HG02884 (cell line): ENCODE results near the gene CES1.
"Not testable (repeated sequence)": the region's sequence is repeated elsewhere in the genome, so short reads cannot be mapped to it uniquely, and the experiment has no call there.

ENCODE experiments used
- ATAC-seq: cut with Tn5 transposase; IDR thresholded peaks from one replicate; pipeline ENCODE4 v1.9.1; 2021; ENCODE audit warnings: mild to moderate bottlenecking, moderate library complexity; ENCODE audit not compliant: unreplicated experiment

CES1 gene

DNA sequence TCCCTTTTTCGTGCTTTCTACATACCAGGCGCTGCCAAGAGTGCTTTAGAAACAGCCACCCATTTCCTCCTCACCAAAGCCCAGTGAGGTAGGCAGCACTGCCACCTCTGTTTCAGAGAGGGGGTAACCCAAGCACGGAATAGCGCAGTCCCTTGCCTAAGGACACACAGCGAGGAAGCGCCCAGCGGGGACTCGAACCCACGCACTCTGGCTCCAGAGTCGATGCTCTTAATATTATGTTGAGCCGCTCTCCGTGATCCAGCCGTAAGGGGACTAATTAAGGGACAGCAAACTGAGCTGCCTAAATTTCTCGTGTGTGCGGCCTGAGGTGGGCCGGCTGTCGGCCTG is 497 bp downstream of the CES1 start:
- ATAC-seq = no peak

- no peak for ATAC-seq
Observed at GRCh38 chr16:55830658-55831294, 2.1 kb downstream of the CES1 start.

DNA sequence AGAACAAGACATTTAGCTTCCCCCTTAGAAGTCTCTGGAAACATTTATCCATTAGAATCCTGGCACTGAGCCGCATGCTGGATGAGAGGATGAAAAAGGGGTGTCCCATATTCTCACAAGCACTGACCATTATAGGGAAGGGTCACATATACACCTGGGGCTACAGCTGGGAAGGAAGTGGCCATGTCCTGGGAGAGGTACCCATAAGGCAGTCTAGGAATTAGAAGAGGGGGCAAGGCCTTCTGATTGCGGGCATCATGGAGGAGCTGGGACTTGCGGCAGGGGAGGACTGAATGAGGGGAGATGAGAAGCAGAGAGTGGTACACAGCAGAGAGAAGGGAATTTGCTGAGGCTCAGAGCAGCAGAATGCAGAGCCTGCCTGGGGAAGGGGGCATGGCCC is 3.7 kb downstream of the CES1 start:
- ATAC-seq = not testable (repeated sequence)

- ATAC-seq = no peak
Observed at GRCh38 chr16:55828680-55829079, 4.2 kb downstream of the CES1 start.

- ATAC-seq = no peak
Observed at GRCh38 chr16:55825115-55825728, 7.7 kb downstream of the CES1 start.

DNA sequence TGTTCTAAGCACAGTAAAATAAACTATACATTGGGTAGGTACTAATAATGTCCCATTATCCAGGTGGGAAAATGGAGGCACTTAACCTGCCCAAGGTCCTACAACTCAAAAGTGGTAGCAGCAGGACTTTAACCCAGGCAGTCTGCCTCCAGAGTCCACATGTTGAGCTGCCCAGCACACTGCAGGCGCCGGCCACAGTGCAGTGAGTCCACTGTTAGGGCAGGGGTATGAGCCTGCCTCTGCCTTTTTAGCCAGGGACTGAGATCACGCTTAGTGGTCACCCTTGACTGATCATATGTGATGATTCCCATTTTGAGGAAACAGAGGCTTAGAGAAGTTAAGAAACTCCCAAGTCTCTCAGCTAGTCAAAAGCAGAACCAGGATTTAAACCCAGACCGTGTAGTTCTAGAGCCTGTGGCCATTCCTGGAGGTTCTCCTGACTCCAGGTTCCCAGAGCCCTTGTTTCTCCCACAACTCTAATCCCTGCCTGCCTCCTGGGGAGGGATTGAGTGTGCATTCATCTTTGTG is 8.4 kb downstream of the CES1 start:
- no peak for ATAC-seq

- ATAC-seq = no peak
Observed at GRCh38 chr16:55822280-55822810, 10.6 kb downstream of the CES1 start.

- no peak for ATAC-seq
Observed at GRCh38 chr16:55821210-55821609, 11.7 kb downstream of the CES1 start.

DNA sequence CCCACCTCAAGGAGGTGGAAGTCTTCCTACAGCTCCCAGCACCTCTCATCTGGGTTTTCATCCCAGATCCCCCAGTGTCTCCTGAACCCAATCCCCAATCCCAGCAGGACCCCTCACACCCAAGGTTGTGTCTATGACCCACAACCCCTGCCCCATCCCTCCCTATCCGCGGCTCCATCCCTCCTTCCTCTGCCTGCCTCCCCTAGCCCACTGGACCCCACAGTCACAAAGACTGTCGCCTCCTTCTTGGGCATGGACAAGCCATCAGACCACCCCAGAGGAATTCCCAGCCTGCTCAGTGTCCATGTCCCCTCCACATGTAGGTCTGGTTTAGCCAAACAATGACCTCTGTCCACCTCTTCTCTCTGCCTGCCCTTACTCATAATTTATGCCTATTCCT is 12.3 kb downstream of the CES1 start:
- no peak for ATAC-seq

DNA sequence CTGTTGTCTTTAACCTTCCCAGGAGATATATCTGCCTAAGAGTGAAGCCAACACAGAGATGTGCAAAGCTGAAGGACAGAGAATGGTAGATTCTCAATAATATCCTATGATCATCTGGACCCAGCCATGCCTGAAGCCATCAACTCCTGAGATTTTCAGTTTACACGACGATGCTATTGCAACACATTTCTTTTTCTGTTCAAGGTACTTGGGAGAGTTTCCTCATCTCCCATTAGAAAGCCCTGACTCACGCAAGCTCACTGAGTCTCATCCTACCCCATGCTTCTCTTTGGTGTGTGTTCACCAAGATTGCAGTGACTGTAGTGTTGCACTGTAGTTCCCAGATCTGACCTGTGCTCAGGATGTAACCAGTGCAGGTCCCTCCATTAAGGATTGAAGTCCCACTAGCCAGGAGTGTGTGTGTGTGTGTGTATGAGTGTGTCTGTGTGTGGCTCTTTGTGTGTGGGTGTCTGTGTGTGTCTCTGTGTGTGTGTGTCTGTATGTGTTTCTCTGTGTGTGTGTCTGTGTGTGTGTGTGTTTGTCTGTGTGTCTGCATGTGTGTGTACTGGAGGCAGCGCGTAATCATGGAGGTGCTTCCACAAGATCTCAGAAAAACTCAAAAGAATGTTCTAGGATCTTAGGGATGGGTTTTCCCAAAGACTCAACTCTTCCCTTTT is 15.5 kb downstream of the CES1 start:
- no peak for ATAC-seq

DNA sequence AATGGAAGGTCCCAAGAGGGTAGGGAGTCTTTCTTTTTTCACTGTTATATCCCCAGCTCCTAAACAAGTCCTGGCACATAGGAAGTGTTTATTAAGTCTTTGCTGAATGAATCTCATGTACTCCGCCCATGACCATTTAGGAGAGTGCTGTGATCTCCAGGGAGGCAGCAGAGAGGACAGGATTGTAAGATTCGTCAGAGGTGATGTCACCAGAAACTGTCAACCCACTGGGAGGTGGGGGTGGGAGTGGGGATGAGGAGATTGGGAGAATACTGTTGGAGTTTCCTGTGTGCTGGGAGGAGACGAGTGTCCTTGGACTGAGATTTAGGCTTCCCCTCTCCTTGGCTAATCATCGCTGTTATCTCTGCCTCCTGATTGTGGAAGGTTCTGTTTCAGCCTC is 16.7 kb downstream of the CES1 start:
- not testable (repeated sequence) for ATAC-seq

GRCh38 chr16:55815320-55815719 is 17.6 kb downstream of the CES1 start:
- ATAC-seq = no peak

GRCh38 chr16:55814174-55814573 is 18.7 kb downstream of the CES1 start:
- ATAC-seq = not testable (repeated sequence)

DNA sequence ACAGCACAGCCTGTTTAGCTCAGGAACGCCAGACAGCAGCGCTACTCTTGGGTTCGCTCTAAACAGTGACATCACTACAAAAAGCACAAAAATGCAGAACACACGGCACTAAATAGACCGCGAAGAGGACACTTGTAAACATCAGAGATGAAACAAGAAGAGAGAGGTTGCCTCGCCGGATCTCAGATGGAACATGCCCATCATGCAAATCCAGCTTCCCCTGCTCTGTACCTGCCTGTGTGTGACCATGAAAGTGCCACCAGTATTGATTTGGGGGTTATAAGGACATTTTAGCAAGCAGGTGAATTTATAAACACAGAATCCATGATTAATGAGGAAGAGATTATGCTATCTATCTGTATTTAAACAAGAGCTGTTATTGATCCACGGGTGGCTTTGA is 19.2 kb downstream of the CES1 start:
- ATAC-seq = not testable (repeated sequence)

GRCh38 chr16:55812951-55813350 is 19.9 kb downstream of the CES1 start:
- ATAC-seq = no peak

DNA sequence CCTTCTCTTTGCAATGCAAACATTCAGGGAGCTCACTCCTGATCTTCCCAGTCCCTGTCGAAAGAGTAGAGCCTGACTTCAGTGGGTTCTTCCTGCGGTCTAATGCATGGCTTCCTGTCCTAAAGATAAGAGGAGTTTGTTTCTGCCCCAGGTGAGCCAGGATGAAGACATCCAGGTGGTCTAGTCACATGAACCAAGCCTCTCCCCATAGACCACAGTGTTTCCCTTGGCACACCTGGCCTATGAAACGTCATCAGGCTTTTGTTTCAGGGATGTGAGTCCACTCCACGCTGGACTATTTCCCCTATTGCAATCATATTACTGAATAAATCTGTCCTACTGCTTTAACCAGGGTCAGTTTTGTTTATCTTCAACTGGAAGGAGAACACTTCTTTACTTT is 21.1 kb downstream of the CES1 start:
- no peak for ATAC-seq

GRCh38 chr16:55810451-55810961 is 22.4 kb downstream of the CES1 start:
- no peak for ATAC-seq

DNA sequence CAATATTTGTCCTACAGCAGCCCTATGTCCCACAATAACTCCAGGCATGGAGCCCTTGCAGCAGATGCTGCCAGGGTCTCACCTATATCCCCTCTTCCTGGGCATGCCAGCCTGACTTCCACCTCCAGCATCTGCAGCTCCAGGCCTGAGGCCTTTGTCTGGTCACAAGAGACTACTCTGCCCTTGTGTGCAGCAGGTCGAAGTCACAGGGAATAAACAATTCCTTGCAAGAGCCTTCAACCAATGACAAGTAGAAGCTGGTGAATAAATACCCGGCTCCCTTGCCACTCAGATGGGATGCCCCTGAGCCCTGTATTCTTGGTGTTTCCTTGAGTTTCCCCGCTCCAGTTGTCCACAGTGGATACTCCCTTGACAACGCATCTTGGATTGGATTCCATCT is 23.0 kb downstream of the CES1 start:
- no peak for ATAC-seq

- ATAC-seq = no peak
Observed at GRCh38 chr16:55809386-55809785, 23.5 kb downstream of the CES1 start.

- not testable (repeated sequence) for ATAC-seq
Observed at GRCh38 chr16:55808286-55808685, 24.6 kb downstream of the CES1 start.

GRCh38 chr16:55805104-55805503 is 27.8 kb downstream of the CES1 start:
- not testable (repeated sequence) for ATAC-seq

DNA sequence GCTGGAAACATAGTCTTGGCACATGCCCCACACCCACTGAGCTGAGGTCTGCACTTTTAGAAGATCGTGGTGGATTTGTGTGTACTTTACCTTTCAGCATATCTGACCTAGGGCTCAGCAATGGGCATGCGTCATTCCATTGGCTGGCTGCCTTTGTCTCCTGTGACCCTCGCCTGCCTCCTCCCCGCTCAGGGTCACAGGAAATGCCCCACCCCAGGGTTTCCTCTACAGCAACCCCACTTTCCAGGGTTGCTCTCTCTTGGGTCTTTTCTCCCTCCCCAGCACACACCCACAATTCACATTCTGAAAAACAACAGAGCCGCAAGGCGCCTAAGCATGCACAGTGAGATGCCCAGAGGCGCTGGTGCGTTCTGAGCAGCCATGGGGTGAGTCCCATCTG is 29.2 kb downstream of the CES1 start:
- not testable (repeated sequence) for ATAC-seq
